ENCODE measurements around the gene OBSCN. TPM values are rescaled to one million over a fixed set of nuclear protein-coding genes. Genes with fewer than 3 reads are reported as not detected.

Gene OBSCN
- total and polyA plus RNA-seq, 2 of the 13 experiments (the other 11 are each of a cell fraction or from before 2014, with no cell fraction given), result 0.20 TPM

- TF ChIP-seq SNAPC4 (CRISPR knock-in tag; IDR thresholded peaks at IDR 0.05), result no peak
- TF ChIP-seq TEAD3 (CRISPR knock-in tag; optimal IDR thresholded peaks at IDR 0.05; ENCODE audit: borderline replicate concordance), result no peak
- TF ChIP-seq NR0B2 (CRISPR knock-in tag; IDR thresholded peaks at IDR 0.05), result no peak
- no peak for TF ChIP-seq HNRNPLL (IDR thresholded peaks at IDR 0.05; ENCODE audit: low read depth, low read length, poor library complexity, severe bottlenecking)
- TF ChIP-seq HES4 (CRISPR knock-in tag; IDR thresholded peaks at IDR 0.05; ENCODE audit: borderline replicate concordance), result no peak
- no peak for TF ChIP-seq CHD2 (IDR thresholded peaks at IDR 0.05; ENCODE audit: low read depth, low read length)
- no peak for TF ChIP-seq ZMAT3 (CRISPR knock-in tag; conservative IDR thresholded peaks at IDR 0.05)
These were observed 157.6 kb downstream of the OBSCN start (continued) for GRCh38 chr1:228365271-228366061.
